Neuronal stem cell (in vitro differentiated cells): Measurements from ENCODE around the gene HTR2C.

Experiments
- DNase-seq: peaks from one replicate; pipeline ENCODE4 v3.0.0-alpha.2; 2013; ENCODE audit warnings: low spot score
- H2AFZ ChIP-seq: one replicate; pipeline ENCODE4 v1.6.1; 2013; ENCODE audit warnings: mild to moderate bottlenecking, low read length, inconsistent platforms
- H2AK5ac ChIP-seq: 2 replicates; pipeline ENCODE4 v1.6.1; 2013; ENCODE audit warnings: low read depth, mild to moderate bottlenecking, inconsistent platforms, low read length, moderate library complexity, mixed read lengths
- H2BK120ac ChIP-seq: 2 replicates; pipeline ENCODE4 v1.6.1; 2013; ENCODE audit warnings: low read depth, mild to moderate bottlenecking, inconsistent platforms, low read length, moderate library complexity, mixed read lengths
- H2BK12ac ChIP-seq: one replicate; pipeline ENCODE4 v1.6.1; 2013; ENCODE audit warnings: low read length, inconsistent platforms
- H2BK15ac ChIP-seq: 2 replicates; pipeline ENCODE4 v1.6.1; 2013; ENCODE audit warnings: mild to moderate bottlenecking, low read length, inconsistent platforms, mixed read lengths
- H2BK5ac ChIP-seq: one replicate; pipeline ENCODE4 v1.6.1; 2013; ENCODE audit warnings: inconsistent platforms, mild to moderate bottlenecking, low read length, moderate library complexity
- H3K14ac ChIP-seq: one replicate; pipeline ENCODE4 v1.6.1; 2013; ENCODE audit warnings: low read length, inconsistent platforms
- H3K18ac ChIP-seq: 2 replicates; pipeline ENCODE4 v1.6.1; 2013; ENCODE audit warnings: low read length, inconsistent platforms
- H3K23ac ChIP-seq: 2 replicates; pipeline ENCODE4 v1.6.1; 2013; ENCODE audit warnings: low read depth, mild to moderate bottlenecking, mixed read lengths, low read length, inconsistent platforms; ENCODE audit not compliant: poor library complexity
- H3K27ac ChIP-seq: replicated peaks from 3 replicates; pipeline ENCODE4 v1.5.1; 2013; ENCODE audit warnings: low read length, inconsistent platforms
- H3K27me3 ChIP-seq, 3 experiments: 2 replicates each; pipeline ENCODE4 v1.6.1; 2013; ENCODE audit warnings: low read length in 3 of 3, mild to moderate bottlenecking in 2 of 3, inconsistent platforms in 1 of 3, low read depth in 1 of 3, mixed read lengths in 1 of 3, moderate library complexity in 1 of 3; ENCODE audit not compliant: control insufficient read depth in 3 of 3, insufficient read depth in 3 of 3
- H3K36me3 ChIP-seq, 2 donors: replicated peaks in 1 of 2; 2 replicates each; pipeline ENCODE4 v1.6.1; 2013; ENCODE audit warnings: low read length in 2 of 2; ENCODE audit not compliant: control insufficient read depth in 2 of 2, insufficient read depth in 2 of 2
- H3K4ac ChIP-seq: 2 replicates; pipeline ENCODE4 v1.6.1; 2013; ENCODE audit warnings: inconsistent platforms, mild to moderate bottlenecking, low read length, moderate library complexity
- H3K4me1 ChIP-seq, 2 donors: 1 replicate in 1 of 2; 2 replicates in 1 of 2; pipeline ENCODE4 v1.6.1; 2013; ENCODE audit warnings: low read length in 2 of 2, low read depth in 1 of 2; ENCODE audit not compliant: control insufficient read depth in 2 of 2, insufficient read depth in 1 of 2
- H3K4me2 ChIP-seq: one replicate; pipeline ENCODE4 v1.6.1; 2013; ENCODE audit warnings: mild to moderate bottlenecking, low read length, inconsistent platforms; ENCODE audit not compliant: insufficient read depth, poor library complexity, severe bottlenecking
- H3K4me3 ChIP-seq, 2 donors: 2 replicates each; pipeline ENCODE4 v1.5.1; 2013; ENCODE audit warnings: low read length in 2 of 2, mild to moderate bottlenecking in 2 of 2, inconsistent platforms in 1 of 2, moderate library complexity in 1 of 2
- H3K79me1 ChIP-seq: one replicate; pipeline ENCODE4 v1.6.1; 2013; ENCODE audit warnings: low read depth, mild to moderate bottlenecking, inconsistent platforms, low read length, moderate library complexity
- H3K9ac ChIP-seq: one replicate; pipeline ENCODE4 v1.6.1; 2013; ENCODE audit warnings: mild to moderate bottlenecking, low read depth, low read length, inconsistent platforms; ENCODE audit not compliant: poor library complexity
- H3K9me3 ChIP-seq, 2 donors: replicated peaks in 1 of 2; 2 replicates each; pipeline versions ENCODE3 to v1.6.1; 2013; ENCODE audit warnings: low read length in 2 of 2, mild to moderate bottlenecking in 2 of 2, inconsistent platforms in 1 of 2, low read depth in 1 of 2, mixed read lengths in 1 of 2, moderate library complexity in 1 of 2; ENCODE audit not compliant: control insufficient read depth in 2 of 2, insufficient read depth in 1 of 2
- H4K8ac ChIP-seq: one replicate; pipeline ENCODE4 v1.6.1; 2013; ENCODE audit warnings: low read depth, mild to moderate bottlenecking, inconsistent platforms, low read length, moderate library complexity
- H4K91ac ChIP-seq: one replicate; pipeline ENCODE4 v1.6.1; 2013; ENCODE audit warnings: low read length, low read depth, mild to moderate bottlenecking, inconsistent platforms; ENCODE audit not compliant: poor library complexity
- WGBS, 2 donors: extraction: QIAGEN DNeasy Blood & Tissue Kit; methylation state at CpG; one replicate each; pipeline ENCODE4 v1.1.7; 2013; ENCODE audit warnings: missing lambda C conversion rate in 2 of 2, mixed read lengths in 1 of 2; ENCODE audit not compliant: insufficient read length in 2 of 2, insufficient replicate concordance in 1 of 2; ENCODE audit errors: extremely low coverage in 2 of 2; 5-methylcytosine and 5-hydroxymethylcytosine counted together

The HTR2C gene

DNA sequence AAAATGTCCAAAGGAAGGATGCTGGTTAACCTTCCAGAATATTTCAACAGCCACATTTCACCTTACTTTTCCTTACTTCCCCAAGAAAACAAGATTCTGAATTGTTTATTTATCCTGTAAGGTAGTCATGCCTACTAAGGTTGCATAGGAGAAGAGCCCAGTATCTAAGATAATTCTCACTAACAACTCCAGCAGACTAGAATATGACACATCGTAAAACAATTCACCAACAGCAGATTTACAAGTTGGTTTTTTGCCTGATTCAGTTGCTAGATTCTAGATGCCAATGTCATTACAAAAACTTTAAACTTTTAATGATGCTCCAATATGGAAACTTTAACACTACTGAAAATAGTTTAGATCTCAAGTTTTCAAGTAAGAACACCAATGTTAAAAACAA lies 257.2 kb downstream of the HTR2C start:
- Histone ChIP-seq H3K36me3 (no peaks in the 10 kb centered on the region), H2BK120ac (no peak overlapping the region), H3K79me1 (no peaks in the 10 kb centered on the region), H2BK5ac (no peak overlapping the region), H2BK15ac (no peak overlapping the region), H3K27me3 (no peaks in the 10 kb centered on the region), H3K4me3 (no peak overlapping the region), H2BK12ac (no peak overlapping the region), H2AFZ (no peak overlapping the region), H2AK5ac (no peak overlapping the region), H3K9ac (no peak overlapping the region), H3K4me1 (peaks cover 0 to 2% of the 10 kb centered on the region in 2 donors), H3K14ac (no peak overlapping the region), H3K9me3 (no peaks in the 10 kb centered on the region), H3K4me2 (no peak overlapping the region), H3K4ac (no peak overlapping the region), H3K27ac (no peak overlapping the region), H4K91ac (no peak overlapping the region), H4K8ac (no peak overlapping the region), H3K23ac (no peak overlapping the region), H3K18ac (no peak overlapping the region)
- no peak for DNase-seq
- WGBS, 2 donors: no CpG with 5 or more reads among the region's 1 CpG

DNA sequence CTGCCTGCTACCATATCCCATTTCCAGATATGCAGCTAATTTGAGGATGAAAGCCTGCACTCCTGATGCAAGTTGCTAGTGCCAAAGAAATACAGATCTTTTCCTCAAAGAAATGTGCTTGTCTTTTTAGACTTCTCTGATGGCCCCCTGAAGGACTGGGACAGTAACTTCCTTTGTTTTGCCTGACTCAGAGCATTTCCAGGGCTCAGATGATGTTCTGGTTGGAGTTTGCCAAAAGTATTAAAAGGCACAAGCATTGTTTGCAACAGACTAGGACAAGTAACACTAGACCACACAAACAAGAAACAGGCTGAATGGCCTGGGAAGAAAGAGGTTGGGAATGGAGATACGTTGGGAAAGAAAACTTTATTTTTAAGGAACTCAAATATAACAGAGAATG lies 258.3 kb downstream of the HTR2C start:
- H2BK12ac ChIP-seq: no peak overlapping the region
- H4K91ac ChIP-seq: no peak overlapping the region
- H3K9me3 ChIP-seq: no peaks in the 10 kb centered on the region
- H3K4ac ChIP-seq: no peak overlapping the region
- no peak overlapping the region for H2BK120ac ChIP-seq
- H3K79me1 ChIP-seq: no peaks in the 10 kb centered on the region
- no peak overlapping the region for H2AFZ ChIP-seq
- H3K27me3 ChIP-seq: no peaks in the 10 kb centered on the region
- no peak overlapping the region for H2BK5ac ChIP-seq
- H3K27ac ChIP-seq: no peak overlapping the region
- no peak for DNase-seq
- no CpG with 5 or more reads among the region's 1 CpG for WGBS, 2 donors
- H3K36me3 ChIP-seq: no peaks in the 10 kb centered on the region
- peaks cover 0 to 2% of the 10 kb centered on the region in 2 donors for H3K4me1 ChIP-seq
- H3K18ac ChIP-seq: no peak overlapping the region
- H3K14ac ChIP-seq: no peak overlapping the region
- no peak overlapping the region for H3K4me2 ChIP-seq
- no peak overlapping the region for H3K9ac ChIP-seq
- H3K23ac ChIP-seq: no peak overlapping the region
- no peak overlapping the region for H2AK5ac ChIP-seq
- H3K4me3 ChIP-seq: no peak overlapping the region
- H2BK15ac ChIP-seq: no peak overlapping the region
- no peak overlapping the region for H4K8ac ChIP-seq

- H2AK5ac ChIP-seq: no peak overlapping the region
- H2AFZ ChIP-seq: no peak overlapping the region
- no peaks in the 10 kb centered on the region for H3K79me1 ChIP-seq
- H3K4me2 ChIP-seq: no peak overlapping the region
- WGBS, 2 donors: no CpG with 5 or more reads among the region's 1 CpG
- H3K14ac ChIP-seq: no peak overlapping the region
- H3K23ac ChIP-seq: no peak overlapping the region
- DNase-seq: no peak
- no peaks in the 10 kb centered on the region for H3K4me1 ChIP-seq
- H3K9me3 ChIP-seq: no peaks in the 10 kb centered on the region
- no peak overlapping the region for H4K8ac ChIP-seq
- no peak overlapping the region for H2BK120ac ChIP-seq
- no peaks in the 10 kb centered on the region for H3K27me3 ChIP-seq
- no peak overlapping the region for H3K18ac ChIP-seq
- H3K4ac ChIP-seq: no peak overlapping the region
- H2BK15ac ChIP-seq: no peak overlapping the region
- no peak overlapping the region for H4K91ac ChIP-seq
- no peak overlapping the region for H2BK12ac ChIP-seq
- H3K9ac ChIP-seq: no peak overlapping the region
- no peak overlapping the region for H2BK5ac ChIP-seq
- H3K36me3 ChIP-seq: no peaks in the 10 kb centered on the region
- H3K27ac ChIP-seq: no peak overlapping the region
- H3K4me3 ChIP-seq: no peak overlapping the region
These were observed 305.6 kb downstream of the HTR2C start for GRCh38 chrX:114889481-114889880.

DNA sequence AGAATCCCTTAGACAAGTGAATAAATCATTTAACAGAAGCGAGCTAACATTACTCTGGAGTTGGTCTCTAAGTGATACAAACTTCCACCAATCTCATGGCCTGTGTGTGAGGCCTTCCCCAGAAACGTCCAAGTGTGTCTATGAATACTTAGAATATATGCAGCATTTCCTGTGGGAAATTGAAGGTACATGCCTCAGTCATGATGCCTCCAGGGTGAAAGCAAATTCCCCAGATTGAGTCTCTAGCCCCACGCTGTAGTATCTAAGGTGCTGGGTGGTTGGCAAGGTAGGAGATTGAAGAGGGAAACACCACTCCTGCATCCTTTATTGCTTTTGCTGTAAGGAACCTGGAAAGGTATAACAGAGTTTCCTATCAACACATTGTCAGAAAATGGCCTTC lies 319.7 kb downstream of the HTR2C start:
- Histone ChIP-seq H2BK5ac (no peak overlapping the region), H3K14ac (no peak overlapping the region), H3K23ac (no peak overlapping the region), H3K9me3 (no peaks in the 10 kb centered on the region), H3K4ac (no peak overlapping the region), H3K27ac (no peak overlapping the region), H3K18ac (no peak overlapping the region), H2BK15ac (no peak overlapping the region), H3K27me3 (peaks cover 0 to 14% (median 0%) of the 10 kb centered on the region in 3 experiments), H2AFZ (no peak overlapping the region), H4K8ac (no peak overlapping the region), H3K4me2 (no peak overlapping the region), H3K79me1 (no peaks in the 10 kb centered on the region), H4K91ac (no peak overlapping the region), H2AK5ac (no peak overlapping the region), H3K9ac (no peak overlapping the region), H3K4me1 (no peaks in the 10 kb centered on the region), H3K36me3 (no peaks in the 10 kb centered on the region), H3K4me3 (no peak overlapping the region), H2BK12ac (no peak overlapping the region), H2BK120ac (no peak overlapping the region)
- no peak for DNase-seq
- no CpG with 5 or more reads among the region's 3 CpGs for WGBS, 2 donors
